Panc1 (cell line): ENCODE measurements around the gene B9D1. TPM values are rescaled to one million over a fixed set of nuclear protein-coding genes. Genes with fewer than 3 reads are reported as not detected.

Source experiments
- ATAC-seq: fragments of 200-7000 bp; cut with Tn5 transposase; 2 replicates; pipeline ENCODE4 v1.9.1; 2020; ENCODE audit warnings: mild to moderate bottlenecking, moderate library complexity
- BruUV-seq: library from RNA; stranded (reverse); fragments of 400-500 nt; replicated peaks from 2 replicates; lab custom pipeline; 2021; lab: Mats Ljungman, UMichigan
- CTCF ChIA-PET: fragments of 300-600 bp; sonication (Branson Sonifier 250); formaldehyde crosslinking; loops from one replicate; lab custom pipeline; 2022; ENCODE audit warnings: antibody characterized with exemption; lab: Charles Lee
- POLR2A ChIA-PET: fragments of 300-600 bp; sonication (Branson Sonifier 250); formaldehyde crosslinking; loops from one replicate; lab custom pipeline; 2022; ENCODE audit warnings: antibody characterized with exemption; lab: Charles Lee
- DNase-seq: peaks from one replicate; pipeline ENCODE4 v3.0.0-alpha.2; 2010; ENCODE audit warnings: low read depth, low spot score
- H3K27ac ChIP-seq: 2 replicates; pipeline ENCODE4 v1.5.1; 2011; ENCODE audit warnings: mild to moderate bottlenecking, low read length, inconsistent platforms
- H3K27me3 ChIP-seq: fragments of 200-500 bp; sonication (Bioruptor generic); 2 replicates; pipeline ENCODE4 v1.6.0; 2014; ENCODE audit warnings: low read length, inconsistent platforms; ENCODE audit not compliant: control insufficient read depth, insufficient read depth
- H3K36me3 ChIP-seq: fragments of 200-500 bp; sonication (Bioruptor generic); 2 replicates; pipeline ENCODE4 v1.5.1; 2014; ENCODE audit warnings: inconsistent platforms, mild to moderate bottlenecking, low read length, moderate library complexity; ENCODE audit not compliant: control insufficient read depth, insufficient read depth
- H3K4me1 ChIP-seq: 2 replicates; pipeline ENCODE4 v1.5.1; 2011; ENCODE audit warnings: inconsistent platforms, mild to moderate bottlenecking, low read length, moderate library complexity; ENCODE audit not compliant: control insufficient read depth, insufficient read depth
- H3K4me3 ChIP-seq, 2 experiments: 2 replicates each; pipeline ENCODE4 v1.5.1; 2011 to 2012; ENCODE audit warnings: low read depth in 2 of 2, low read length in 2 of 2, mild to moderate bottlenecking in 2 of 2, inconsistent platforms in 1 of 2, moderate library complexity in 1 of 2
- H3K9me3 ChIP-seq: fragments of 200-500 bp; sonication (Bioruptor generic); 2 replicates; pipeline ENCODE4 v1.5.1; 2014; ENCODE audit warnings: low read depth, mild to moderate bottlenecking, inconsistent platforms, low read length, moderate library complexity; ENCODE audit not compliant: control insufficient read depth, insufficient read depth
- POLR2AphosphoS5 ChIP-seq: IDR thresholded peaks from 2 replicates; pipeline ENCODE4 v1.6.1; 2012; ENCODE audit warnings: mild to moderate bottlenecking, low read depth, low read length, moderate library complexity
- SIN3A ChIP-seq: IDR thresholded peaks from 2 replicates; pipeline ENCODE4 v1.6.1; 2012; ENCODE audit warnings: low read depth, mild to moderate bottlenecking, low read length, moderate library complexity, borderline replicate concordance; ENCODE audit not compliant: insufficient read depth
- TCF7L2 ChIP-seq: IDR thresholded peaks from 2 replicates; pipeline ENCODE4 v1.6.1; 2011; ENCODE audit warnings: mild to moderate bottlenecking, low read depth, low read length, inconsistent platforms
- in situ Hi-C: cut with HindIII; loops from 2 replicates; pipeline ENCODE4 v1.10.0; 2016; ENCODE audit warnings: low sequenced_read_pairs, low pct_unique_long_range_greater_than_20kb
- intact Hi-C: fragments of 100-400 bp; cut with micrococcal nuclease; formaldehyde crosslinking; loops from one replicate; pipeline ENCODE4 v1.10.0; 2022; ENCODE audit not compliant: unreplicated experiment
- total RNA-seq: library from RNA; stranded (reverse); gene quantifications from one replicate; pipeline ENCODE4 v1.2.1, GENCODE V29; 2021; ENCODE audit not compliant: unreplicated experiment
- TF ChIP-seq, protein P1 (sequence below): fragments of 450-650 bp; IDR thresholded peaks from 2 replicates; pipeline ENCODE4 v1.5.1; 2017; ENCODE audit warnings: mild to moderate bottlenecking
- TF ChIP-seq, protein P2 (sequence below), 2 experiments: IDR thresholded peaks; 2 replicates each; pipeline ENCODE4 v1.6.1; 2011 to 2012; ENCODE audit warnings: low read depth in 2 of 2, control low read depth in 1 of 2, low read length in 1 of 2, mild to moderate bottlenecking in 1 of 2, moderate library complexity in 1 of 2; ENCODE audit not compliant: insufficient read depth in 1 of 2

Gene B9D1
- total RNA-seq, 1 experiment from 2014 or later, result 19.1 TPM

DNA sequence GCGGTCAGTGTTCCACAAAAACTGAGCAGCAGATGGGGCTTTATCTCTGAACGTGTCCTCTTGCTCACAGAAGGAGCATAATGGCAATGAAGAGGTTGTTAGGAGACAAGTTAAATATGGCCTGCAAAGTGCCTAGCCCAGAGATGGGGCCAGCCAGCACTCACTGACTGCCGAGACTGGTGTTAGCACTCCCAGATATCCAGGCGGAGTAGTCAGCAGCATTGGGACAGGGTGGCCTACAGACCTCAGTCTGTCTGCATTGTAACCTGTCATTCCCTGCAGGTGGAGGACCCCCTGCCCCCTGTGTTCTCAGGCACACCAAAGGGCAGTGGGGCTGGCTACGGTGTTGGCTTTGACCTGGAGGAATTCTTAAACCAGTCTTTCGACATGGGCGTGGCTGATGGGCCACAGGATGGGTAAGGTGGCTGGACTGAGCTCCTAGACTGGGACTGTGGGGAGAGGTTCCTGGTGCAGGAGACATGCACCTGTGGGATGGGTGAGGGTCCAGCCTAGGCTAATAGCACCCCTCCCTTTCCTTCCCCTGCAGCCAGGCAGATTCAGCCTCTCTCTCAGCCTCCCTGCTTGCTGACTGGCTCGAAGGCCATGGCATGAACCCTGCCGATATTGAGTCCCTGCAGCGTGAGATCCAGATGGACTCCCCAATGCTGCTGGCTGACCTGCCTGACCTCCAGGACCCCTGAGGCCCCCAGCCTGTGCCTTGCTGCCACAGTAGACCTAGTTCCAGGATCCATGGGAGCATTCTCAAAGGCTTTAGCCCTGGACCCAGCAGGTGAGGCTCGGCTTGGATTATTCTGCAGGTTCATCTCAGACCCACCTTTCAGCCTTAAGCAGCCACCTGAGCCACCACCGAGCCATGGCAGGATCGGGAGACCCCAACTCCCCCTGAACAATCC is 20.3 kb upstream of the B9D1 start:
- intact Hi-C loops (no loop called here), in situ Hi-C loops (no loop called here)
- Histone ChIP-seq H3K4me3 (no peak overlapping the region), H3K27ac (no peak overlapping the region), H3K27me3 (no peaks in the 10 kb centered on the region), H3K9me3 (no peaks in the 10 kb centered on the region), H3K4me1 (peaks cover 8% of the 10 kb centered on the region), H3K36me3 (peaks cover 3% of the 10 kb centered on the region)
- POLR2A ChIA-PET, result no interaction called here
- ATAC-seq, result no peak
- DNase-seq, result no peak
- TF ChIP-seq SIN3A, result no peak
- no peak for TF ChIP-seq TCF7L2
- TF ChIP-seq, protein P1, sequence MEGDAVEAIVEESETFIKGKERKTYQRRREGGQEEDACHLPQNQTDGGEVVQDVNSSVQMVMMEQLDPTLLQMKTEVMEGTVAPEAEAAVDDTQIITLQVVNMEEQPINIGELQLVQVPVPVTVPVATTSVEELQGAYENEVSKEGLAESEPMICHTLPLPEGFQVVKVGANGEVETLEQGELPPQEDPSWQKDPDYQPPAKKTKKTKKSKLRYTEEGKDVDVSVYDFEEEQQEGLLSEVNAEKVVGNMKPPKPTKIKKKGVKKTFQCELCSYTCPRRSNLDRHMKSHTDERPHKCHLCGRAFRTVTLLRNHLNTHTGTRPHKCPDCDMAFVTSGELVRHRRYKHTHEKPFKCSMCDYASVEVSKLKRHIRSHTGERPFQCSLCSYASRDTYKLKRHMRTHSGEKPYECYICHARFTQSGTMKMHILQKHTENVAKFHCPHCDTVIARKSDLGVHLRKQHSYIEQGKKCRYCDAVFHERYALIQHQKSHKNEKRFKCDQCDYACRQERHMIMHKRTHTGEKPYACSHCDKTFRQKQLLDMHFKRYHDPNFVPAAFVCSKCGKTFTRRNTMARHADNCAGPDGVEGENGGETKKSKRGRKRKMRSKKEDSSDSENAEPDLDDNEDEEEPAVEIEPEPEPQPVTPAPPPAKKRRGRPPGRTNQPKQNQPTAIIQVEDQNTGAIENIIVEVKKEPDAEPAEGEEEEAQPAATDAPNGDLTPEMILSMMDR, result no peak
- TF ChIP-seq POLR2AphosphoS5, result no peak
- BruUV-seq, result no TSS peak
- CTCF ChIA-PET, result no interaction called here

DNA sequence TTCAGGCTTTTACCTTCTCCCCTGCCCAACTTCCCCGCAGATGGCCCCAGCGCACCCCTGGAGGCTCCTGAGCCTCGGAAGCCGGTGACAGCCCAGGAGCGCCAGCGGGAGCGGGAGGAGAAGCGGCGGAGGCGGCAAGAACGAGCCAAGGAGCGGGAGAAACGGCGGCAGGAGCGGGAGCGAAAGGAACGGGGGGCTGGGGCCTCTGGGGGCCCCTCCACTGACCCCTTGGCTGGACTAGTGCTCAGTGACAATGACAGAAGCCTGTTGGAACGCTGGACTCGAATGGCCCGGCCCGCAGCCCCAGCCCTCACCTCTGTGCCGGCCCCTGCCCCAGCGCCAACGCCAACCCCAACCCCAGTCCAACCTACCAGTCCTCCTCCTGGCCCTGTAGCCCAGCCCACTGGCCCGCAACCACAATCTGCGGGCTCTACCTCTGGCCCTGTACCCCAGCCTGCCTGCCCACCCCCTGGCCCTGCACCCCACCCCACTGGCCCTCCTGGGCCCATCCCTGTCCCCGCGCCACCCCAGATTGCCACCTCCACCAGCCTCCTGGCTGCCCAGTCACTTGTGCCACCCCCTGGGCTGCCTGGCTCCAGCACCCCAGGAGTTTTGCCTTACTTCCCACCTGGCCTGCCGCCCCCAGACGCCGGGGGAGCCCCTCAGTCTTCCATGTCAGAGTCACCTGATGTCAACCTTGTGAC is 19.4 kb upstream of the B9D1 start:
- ATAC-seq (no peak), DNase-seq (no peak)
- Histone ChIP-seq H3K4me1 (peaks cover 5% of the 10 kb centered on the region; the same call in 1 of the 2 replicates), H3K36me3 (peaks cover 6% of the 10 kb centered on the region), H3K27ac (no peak overlapping the region), H3K9me3 (no peaks in the 10 kb centered on the region), H3K27me3 (no peaks in the 10 kb centered on the region), H3K4me3 (no peak overlapping the region)
- ChIA-PET POLR2A (no interaction called here), CTCF (no interaction called here)
- intact Hi-C loops, result no loop called here
- in situ Hi-C loops, result no loop called here
- no TSS peak for BruUV-seq
- no peak for TF ChIP-seq SIN3A

DNA sequence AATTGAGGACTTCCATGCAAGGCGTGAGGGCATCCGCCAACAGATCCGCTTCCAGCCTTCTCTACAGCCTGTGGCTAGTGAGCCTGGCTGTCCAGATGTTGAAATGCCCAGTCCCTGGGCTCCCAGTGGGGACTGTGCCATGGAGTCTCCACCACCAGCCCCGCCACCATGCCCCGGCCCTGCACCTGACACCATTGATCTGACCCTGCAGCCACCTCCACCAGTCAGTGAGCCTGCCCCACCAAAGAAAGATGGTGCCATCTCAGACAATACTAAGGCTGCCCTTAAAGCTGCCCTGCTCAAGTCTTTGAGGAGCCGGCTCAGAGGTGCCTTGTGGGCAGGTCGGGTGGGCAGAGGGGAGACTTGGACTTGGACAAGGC is 18.8 kb upstream of the B9D1 start:
- ChIA-PET POLR2A (no interaction called here), CTCF (no interaction called here)
- in situ Hi-C loops, result no loop called here
- Histone ChIP-seq H3K27ac (no peak overlapping the region), H3K4me3 (no peak overlapping the region), H3K4me1 (peaks cover 4% of the 10 kb centered on the region; the same call in 1 of the 2 replicates), H3K27me3 (no peaks in the 10 kb centered on the region), H3K36me3 (peaks cover 6% of the 10 kb centered on the region), H3K9me3 (no peaks in the 10 kb centered on the region)
- intact Hi-C loops, result no loop called here
- no peak for ATAC-seq
- no TSS peak for BruUV-seq
- TF ChIP-seq POLR2AphosphoS5, result no peak
- no peak for TF ChIP-seq SIN3A
- TF ChIP-seq, protein P2, sequence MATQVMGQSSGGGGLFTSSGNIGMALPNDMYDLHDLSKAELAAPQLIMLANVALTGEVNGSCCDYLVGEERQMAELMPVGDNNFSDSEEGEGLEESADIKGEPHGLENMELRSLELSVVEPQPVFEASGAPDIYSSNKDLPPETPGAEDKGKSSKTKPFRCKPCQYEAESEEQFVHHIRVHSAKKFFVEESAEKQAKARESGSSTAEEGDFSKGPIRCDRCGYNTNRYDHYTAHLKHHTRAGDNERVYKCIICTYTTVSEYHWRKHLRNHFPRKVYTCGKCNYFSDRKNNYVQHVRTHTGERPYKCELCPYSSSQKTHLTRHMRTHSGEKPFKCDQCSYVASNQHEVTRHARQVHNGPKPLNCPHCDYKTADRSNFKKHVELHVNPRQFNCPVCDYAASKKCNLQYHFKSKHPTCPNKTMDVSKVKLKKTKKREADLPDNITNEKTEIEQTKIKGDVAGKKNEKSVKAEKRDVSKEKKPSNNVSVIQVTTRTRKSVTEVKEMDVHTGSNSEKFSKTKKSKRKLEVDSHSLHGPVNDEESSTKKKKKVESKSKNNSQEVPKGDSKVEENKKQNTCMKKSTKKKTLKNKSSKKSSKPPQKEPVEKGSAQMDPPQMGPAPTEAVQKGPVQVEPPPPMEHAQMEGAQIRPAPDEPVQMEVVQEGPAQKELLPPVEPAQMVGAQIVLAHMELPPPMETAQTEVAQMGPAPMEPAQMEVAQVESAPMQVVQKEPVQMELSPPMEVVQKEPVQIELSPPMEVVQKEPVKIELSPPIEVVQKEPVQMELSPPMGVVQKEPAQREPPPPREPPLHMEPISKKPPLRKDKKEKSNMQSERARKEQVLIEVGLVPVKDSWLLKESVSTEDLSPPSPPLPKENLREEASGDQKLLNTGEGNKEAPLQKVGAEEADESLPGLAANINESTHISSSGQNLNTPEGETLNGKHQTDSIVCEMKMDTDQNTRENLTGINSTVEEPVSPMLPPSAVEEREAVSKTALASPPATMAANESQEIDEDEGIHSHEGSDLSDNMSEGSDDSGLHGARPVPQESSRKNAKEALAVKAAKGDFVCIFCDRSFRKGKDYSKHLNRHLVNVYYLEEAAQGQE (IDR thresholded peaks at IDR 0.05; ENCODE audit: insufficient read depth in 1 of 2, low read depth in 2 of 2, low read length in 1 of 2), result no peak
- TF ChIP-seq, protein P1, result no peak
- no peak for TF ChIP-seq TCF7L2
- no peak for DNase-seq
